Measurements from ENCODE around the gene C11orf24. TPM values are rescaled to one million over a fixed set of nuclear protein-coding genes. Genes with fewer than 3 reads are reported as not detected.

C11orf24 gene
- total and polyA plus RNA-seq, 10 of the 15 experiments (the other 5 are each of a cell fraction or from before 2014, with no cell fraction given): 4.3 to 104 (median 41.4) TPM

DNA sequence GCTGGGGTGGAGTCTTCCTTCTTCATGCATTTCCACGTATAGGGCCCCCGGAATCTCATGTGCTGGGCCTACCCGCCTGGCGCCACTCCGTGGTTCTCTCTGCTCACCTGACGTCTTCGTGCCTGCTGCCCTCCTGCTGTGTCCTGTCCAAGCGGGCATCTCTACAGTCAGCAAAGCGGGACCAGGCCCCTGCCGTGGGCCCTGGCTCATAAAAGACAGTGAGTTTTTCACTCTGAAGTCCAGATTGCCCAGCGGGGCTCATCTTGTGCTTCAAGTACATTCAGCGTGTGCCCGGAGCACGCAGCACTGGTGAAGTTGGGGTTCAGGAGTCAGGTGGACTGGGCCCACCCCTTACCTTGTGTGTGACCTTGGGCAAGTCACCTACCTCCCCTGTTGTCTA lies 17.4 kb downstream of the C11orf24 start:
- POLR2A ChIA-PET: no interaction called here
- BruUV-seq (replicated peaks): no TSS peak
- H4K20me1 ChIP-seq (ENCODE audit: control insufficient read depth, insufficient read depth): no peaks in the 10 kb centered on the region
- no peaks in the 10 kb centered on the region; a peak in 1 of 4 replicates for H3K27me3 ChIP-seq (replicated peaks in 1 of 2; ENCODE audit: control insufficient read depth in 2 of 2, insufficient read depth in 2 of 2, low read length in 1 of 2)
- 71% methylated on average over 14 of the region's 14 CpGs for WGBS (ENCODE audit: insufficient coverage, insufficient replicate concordance, low lambda C conversion rate, missing lambda C conversion rate)
- DNase-seq (ENCODE audit: low read depth, low spot score) (no peak), FAIRE-seq (no peak), ATAC-seq (no peak)
- H3K9ac ChIP-seq (ENCODE audit: control insufficient read depth, insufficient read depth, low read length): no peak overlapping the region
- SMC1A ChIA-PET (ENCODE audit: uncharacterized antibody, unreplicated experiment): interaction anchor here (0.7 kb wide), 1 partner anchor 8 kb away, joined by 3 read pairs; no protein-coding TSS in a partner anchor
- CTCF ChIA-PET: interaction anchor here (1.1 to 1.5 kb wide), 2 partner anchors 53 to 128 kb away, joined by 3 to 4 read pairs; no protein-coding TSS in a partner anchor
- peaks cover 4% of the 10 kb centered on the region for H3K4me1 ChIP-seq (ENCODE audit: control insufficient read depth, insufficient read depth, low read length)
- intact Hi-C loops (cut with micrococcal nuclease; ENCODE audit: unreplicated experiment) (no loop called here), in situ Hi-C loops (cut with MboI) (no loop called here)
- TF ChIP-seq HDAC6 (IDR thresholded peaks at IDR 0.05; ENCODE audit: unreplicated experiment) (no peak), FOXM1 (IDR thresholded peaks at IDR 0.05; ENCODE audit: low read depth, low read length) (no peak), SIX5 (IDR thresholded peaks at IDR 0.05; ENCODE audit: low read depth, low read length, severe bottlenecking) (no peak), NR2C1 (IDR thresholded peaks at IDR 0.05) (no peak), SPI1 (IDR thresholded peaks at IDR 0.05; ENCODE audit: borderline replicate concordance, insufficient read depth, low read depth, low read length) (no peak)
- TF ChIP-seq, protein P1, sequence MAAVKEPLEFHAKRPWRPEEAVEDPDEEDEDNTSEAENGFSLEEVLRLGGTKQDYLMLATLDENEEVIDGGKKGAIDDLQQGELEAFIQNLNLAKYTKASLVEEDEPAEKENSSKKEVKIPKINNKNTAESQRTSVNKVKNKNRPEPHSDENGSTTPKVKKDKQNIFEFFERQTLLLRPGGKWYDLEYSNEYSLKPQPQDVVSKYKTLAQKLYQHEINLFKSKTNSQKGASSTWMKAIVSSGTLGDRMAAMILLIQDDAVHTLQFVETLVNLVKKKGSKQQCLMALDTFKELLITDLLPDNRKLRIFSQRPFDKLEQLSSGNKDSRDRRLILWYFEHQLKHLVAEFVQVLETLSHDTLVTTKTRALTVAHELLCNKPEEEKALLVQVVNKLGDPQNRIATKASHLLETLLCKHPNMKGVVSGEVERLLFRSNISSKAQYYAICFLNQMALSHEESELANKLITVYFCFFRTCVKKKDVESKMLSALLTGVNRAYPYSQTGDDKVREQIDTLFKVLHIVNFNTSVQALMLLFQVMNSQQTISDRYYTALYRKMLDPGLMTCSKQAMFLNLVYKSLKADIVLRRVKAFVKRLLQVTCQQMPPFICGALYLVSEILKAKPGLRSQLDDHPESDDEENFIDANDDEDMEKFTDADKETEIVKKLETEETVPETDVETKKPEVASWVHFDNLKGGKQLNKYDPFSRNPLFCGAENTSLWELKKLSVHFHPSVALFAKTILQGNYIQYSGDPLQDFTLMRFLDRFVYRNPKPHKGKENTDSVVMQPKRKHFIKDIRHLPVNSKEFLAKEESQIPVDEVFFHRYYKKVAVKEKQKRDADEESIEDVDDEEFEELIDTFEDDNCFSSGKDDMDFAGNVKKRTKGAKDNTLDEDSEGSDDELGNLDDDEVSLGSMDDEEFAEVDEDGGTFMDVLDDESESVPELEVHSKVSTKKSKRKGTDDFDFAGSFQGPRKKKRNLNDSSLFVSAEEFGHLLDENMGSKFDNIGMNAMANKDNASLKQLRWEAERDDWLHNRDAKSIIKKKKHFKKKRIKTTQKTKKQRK (IDR thresholded peaks at IDR 0.05; ENCODE audit: low read depth, low read length): no peak
- TF ChIP-seq, protein P2, sequence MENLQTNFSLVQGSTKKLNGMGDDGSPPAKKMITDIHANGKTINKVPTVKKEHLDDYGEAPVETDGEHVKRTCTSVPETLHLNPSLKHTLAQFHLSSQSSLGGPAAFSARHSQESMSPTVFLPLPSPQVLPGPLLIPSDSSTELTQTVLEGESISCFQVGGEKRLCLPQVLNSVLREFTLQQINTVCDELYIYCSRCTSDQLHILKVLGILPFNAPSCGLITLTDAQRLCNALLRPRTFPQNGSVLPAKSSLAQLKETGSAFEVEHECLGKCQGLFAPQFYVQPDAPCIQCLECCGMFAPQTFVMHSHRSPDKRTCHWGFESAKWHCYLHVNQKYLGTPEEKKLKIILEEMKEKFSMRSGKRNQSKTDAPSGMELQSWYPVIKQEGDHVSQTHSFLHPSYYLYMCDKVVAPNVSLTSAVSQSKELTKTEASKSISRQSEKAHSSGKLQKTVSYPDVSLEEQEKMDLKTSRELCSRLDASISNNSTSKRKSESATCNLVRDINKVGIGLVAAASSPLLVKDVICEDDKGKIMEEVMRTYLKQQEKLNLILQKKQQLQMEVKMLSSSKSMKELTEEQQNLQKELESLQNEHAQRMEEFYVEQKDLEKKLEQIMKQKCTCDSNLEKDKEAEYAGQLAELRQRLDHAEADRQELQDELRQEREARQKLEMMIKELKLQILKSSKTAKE (IDR thresholded peaks at IDR 0.05; ENCODE audit: low read depth, poor library complexity, severe bottlenecking): no peak
- H2AFZ ChIP-seq (ENCODE audit: control insufficient read depth, low read depth, low read length): no peak overlapping the region
- H3K27ac ChIP-seq (ENCODE audit: control insufficient read depth, insufficient read depth): no peak overlapping the region
- H3K9me3 ChIP-seq (replicated peaks; ENCODE audit: control insufficient read depth, insufficient read depth, low read length): peaks cover 1% of the 10 kb centered on the region; the same call in 1 of the 3 replicates
- no peak overlapping the region for H3K4me3 ChIP-seq
- H3K4me2 ChIP-seq (ENCODE audit: control insufficient read depth, insufficient read depth): no peak overlapping the region
- H3K36me3 ChIP-seq (ENCODE audit: control insufficient read depth in 2 of 2, insufficient read depth in 2 of 2, low read length in 1 of 2): no peaks in the 10 kb centered on the region
- RAD21 ChIA-PET (ENCODE audit: unreplicated experiment): interaction anchor here (2.2 kb wide), 1 partner anchor 43 kb away, joined by 13 read pairs; no protein-coding TSS in a partner anchor
- no peaks in the 10 kb centered on the region for H3K79me2 ChIP-seq (ENCODE audit: control insufficient read depth, insufficient read depth, low read length)
